Kidney (tissue), 14 donors: ENCODE data around the gene PTPRF. TPM values are rescaled to one million over a fixed set of nuclear protein-coding genes. Genes with fewer than 3 reads are reported as not detected.

Source experiments
- DNase-seq, 5 donors: peaks; one replicate each; pipeline ENCODE4 v3.0.0-alpha.2; 2013 to 2020
- FAIRE-seq: peaks from 2 replicates; lab custom pipeline; 2012; peaks lifted over from hg19 to GRCh38; lab: Jason Lieb, UNC
- H3K27ac ChIP-seq, 2 donors: one replicate each; pipeline ENCODE4 v1.7.0; 2013; ENCODE audit warnings: low read depth in 2 of 2, low read length in 2 of 2, inconsistent platforms in 1 of 2
- H3K27me3 ChIP-seq: one replicate; pipeline ENCODE4 v1.7.1; 2013; ENCODE audit warnings: low read length, inconsistent platforms; ENCODE audit not compliant: control insufficient read depth, insufficient read depth
- H3K36me3 ChIP-seq, 3 donors: one replicate each; pipeline versions ENCODE4 v1.7.0 to v1.7.1; 2013; ENCODE audit warnings: low read length in 3 of 3, control low read depth in 1 of 3, inconsistent platforms in 1 of 3; ENCODE audit not compliant: insufficient read depth in 3 of 3, control insufficient read depth in 2 of 3
- H3K4me1 ChIP-seq, 3 donors: one replicate each; pipeline versions ENCODE4 v1.7.0 to v1.7.1; 2013; ENCODE audit warnings: low read length in 3 of 3, inconsistent platforms in 1 of 3, low read depth in 1 of 3; ENCODE audit not compliant: control insufficient read depth in 2 of 3, insufficient read depth in 2 of 3
- H3K4me3 ChIP-seq, 3 donors: one replicate each; pipeline versions ENCODE4 v1.7.0 to v1.8.1; 2013; ENCODE audit warnings: low read length in 3 of 3, control low read depth in 1 of 3, inconsistent platforms in 1 of 3
- H3K9ac ChIP-seq, 3 donors: one replicate each; pipeline versions ENCODE4 v1.7.0 to v1.7.1; 2013; ENCODE audit warnings: low read length in 3 of 3, control low read depth in 1 of 3, inconsistent platforms in 1 of 3
- H3K9me3 ChIP-seq, 3 donors: one replicate each; pipeline versions ENCODE4 v1.7.0 to v1.7.1; 2013; ENCODE audit warnings: low read length in 3 of 3, control low read depth in 1 of 3, inconsistent platforms in 1 of 3; ENCODE audit not compliant: control insufficient read depth in 2 of 3, insufficient read depth in 1 of 3
- intact Hi-C: fragments of 100-400 bp; cut with DNase I; formaldehyde crosslinking; loops from one replicate; pipeline ENCODE4 v1.11.1; 2022
- polyA plus RNA-seq: library from polyadenylated mRNA; stranded (reverse); fragments of 350-450 nt; fragmentation: Illumina TruSeq; extraction: RNeasy Lipid Tissue Mini Kit (QIAGEN cat#74804); gene quantifications from one replicate; pipeline ENCODE4 v1.2.3, GENCODE V29; 2014; ENCODE audit warnings: low read depth, low replicate concordance; ENCODE audit not compliant: insufficient read depth
- total RNA-seq: library from RNA; stranded (reverse); fragmentation: NEBNext Ultra II Directional; extraction: Animal tissue kit (Norgen Biotek cat#: 25700); gene quantifications from one replicate; pipeline ENCODE4 v1.2.1, GENCODE V29; 2021
- TF ChIP-seq, protein P1 (sequence below): IDR thresholded peaks from 3 replicates; pipeline ENCODE4 v1.5.1; 2012; ENCODE audit warnings: mild to moderate bottlenecking, moderate library complexity, borderline replicate concordance; ENCODE audit not compliant: insufficient read depth; ENCODE audit errors: extremely low read depth
- donor health status: control.
- donor health status: control.
- donor health status: control.
- donor health status: control.
- donor health status: control.
- donor health status: DM: yes; HTN: yes; CAD: no.
- donor health status: Normal renal cell carcinoma (clear cell type).

The PTPRF gene
- total and polyA plus RNA-seq, 2 donors from 2014 or later, result 39.5 to 197 TPM

DNA sequence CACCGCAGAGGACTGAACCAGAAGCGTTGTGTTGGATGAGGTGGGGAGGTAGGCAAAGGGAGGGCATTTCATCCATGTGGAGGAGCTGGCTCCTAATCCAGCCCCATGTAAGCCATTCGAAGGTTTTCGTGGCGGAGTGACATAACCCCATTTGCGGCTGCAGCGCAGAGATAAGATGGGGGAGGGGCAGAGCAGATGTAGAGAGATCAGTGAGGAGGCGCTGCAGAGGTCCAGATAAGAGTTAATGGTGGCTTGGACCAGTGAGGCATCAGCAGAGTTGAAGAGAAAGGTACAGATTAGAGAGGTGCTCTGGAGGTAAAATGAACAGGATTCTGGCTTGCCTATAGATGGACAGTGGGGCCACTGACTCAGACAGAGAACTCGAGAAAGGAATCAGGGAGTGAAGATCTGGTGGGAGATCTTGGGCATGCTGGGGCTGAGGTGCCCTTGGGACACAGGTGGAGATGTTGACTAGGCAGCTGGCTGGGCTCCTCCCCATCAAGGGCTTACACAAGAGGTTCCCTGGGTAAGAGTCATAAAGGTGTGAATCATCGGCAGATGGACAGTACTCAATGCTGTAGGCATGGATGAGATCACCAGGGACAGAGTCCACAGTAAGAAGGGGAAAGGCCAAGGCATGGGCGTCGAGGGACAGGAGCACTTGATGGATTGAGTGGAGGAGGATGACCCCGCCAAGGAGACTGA, 7.8 kb upstream of the PTPRF start:
- no peaks in the 10 kb centered on the region for H3K36me3 ChIP-seq
- no peaks in the 10 kb centered on the region for H3K27me3 ChIP-seq
- TF ChIP-seq, protein P1, sequence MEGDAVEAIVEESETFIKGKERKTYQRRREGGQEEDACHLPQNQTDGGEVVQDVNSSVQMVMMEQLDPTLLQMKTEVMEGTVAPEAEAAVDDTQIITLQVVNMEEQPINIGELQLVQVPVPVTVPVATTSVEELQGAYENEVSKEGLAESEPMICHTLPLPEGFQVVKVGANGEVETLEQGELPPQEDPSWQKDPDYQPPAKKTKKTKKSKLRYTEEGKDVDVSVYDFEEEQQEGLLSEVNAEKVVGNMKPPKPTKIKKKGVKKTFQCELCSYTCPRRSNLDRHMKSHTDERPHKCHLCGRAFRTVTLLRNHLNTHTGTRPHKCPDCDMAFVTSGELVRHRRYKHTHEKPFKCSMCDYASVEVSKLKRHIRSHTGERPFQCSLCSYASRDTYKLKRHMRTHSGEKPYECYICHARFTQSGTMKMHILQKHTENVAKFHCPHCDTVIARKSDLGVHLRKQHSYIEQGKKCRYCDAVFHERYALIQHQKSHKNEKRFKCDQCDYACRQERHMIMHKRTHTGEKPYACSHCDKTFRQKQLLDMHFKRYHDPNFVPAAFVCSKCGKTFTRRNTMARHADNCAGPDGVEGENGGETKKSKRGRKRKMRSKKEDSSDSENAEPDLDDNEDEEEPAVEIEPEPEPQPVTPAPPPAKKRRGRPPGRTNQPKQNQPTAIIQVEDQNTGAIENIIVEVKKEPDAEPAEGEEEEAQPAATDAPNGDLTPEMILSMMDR, result no peak
- FAIRE-seq, result no peak
- no peak overlapping the region for H3K27ac ChIP-seq
- DNase-seq, result peak in 1 of 5 donors; percentile 11
- peaks cover 0 to 2% (median 0%) of the 10 kb centered on the region in 3 donors for H3K4me1 ChIP-seq
- no peaks in the 10 kb centered on the region for H3K9me3 ChIP-seq
- intact Hi-C loops, result no loop called here
- H3K9ac ChIP-seq, result no peak overlapping the region
- no peak overlapping the region for H3K4me3 ChIP-seq

DNA sequence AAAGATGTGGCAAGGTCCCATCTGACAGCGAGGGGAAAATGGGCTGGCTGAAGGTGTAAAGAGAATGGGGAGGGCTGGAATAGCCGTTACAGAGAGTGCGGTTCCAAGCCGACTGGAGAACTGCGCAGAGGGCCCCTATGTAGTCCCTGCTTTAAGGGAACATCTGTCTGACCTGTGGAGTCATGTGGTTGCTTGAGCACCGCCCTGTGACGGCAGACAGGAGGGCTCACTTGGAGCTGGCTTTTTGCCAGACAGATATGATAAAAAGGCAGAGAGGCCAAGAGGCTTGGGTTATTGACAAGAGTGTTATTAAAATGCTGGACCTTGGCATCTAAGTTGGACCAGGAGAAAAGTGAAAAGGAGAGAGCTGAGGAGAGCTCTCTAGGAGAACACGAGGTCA, 5.9 kb upstream of the PTPRF start:
- H3K27ac ChIP-seq, result no peak overlapping the region
- DNase-seq (no peak), FAIRE-seq (no peak)
- peaks cover 0 to 2% (median 0%) of the 10 kb centered on the region in 3 donors for H3K4me1 ChIP-seq
- intact Hi-C loops, result no loop called here
- no peaks in the 10 kb centered on the region for H3K27me3 ChIP-seq
- H3K4me3 ChIP-seq, result no peak overlapping the region
- TF ChIP-seq, protein P1, result no peak
- no peaks in the 10 kb centered on the region for H3K9me3 ChIP-seq
- no peaks in the 10 kb centered on the region for H3K36me3 ChIP-seq
- no peak overlapping the region for H3K9ac ChIP-seq

DNA sequence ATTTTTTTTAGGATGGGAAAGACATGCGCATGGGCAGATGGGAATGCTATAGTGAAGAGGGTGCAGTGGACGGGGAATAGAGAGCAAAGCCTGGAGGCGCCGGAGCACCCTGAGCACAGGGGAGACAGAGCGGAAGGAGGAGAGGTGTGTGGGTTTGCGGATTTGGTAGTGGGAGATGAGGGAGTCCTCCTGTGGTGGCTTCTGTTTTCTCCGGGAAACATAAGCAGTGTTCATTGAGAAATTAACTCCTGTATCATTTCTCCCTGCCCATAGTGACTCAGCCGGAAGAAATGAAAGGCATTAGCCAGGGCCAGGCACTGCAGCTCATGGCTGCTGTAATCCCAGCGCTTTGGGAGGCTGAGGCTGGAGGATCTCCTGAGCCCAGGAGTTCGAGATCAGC, 4.7 kb upstream of the PTPRF start:
- TF ChIP-seq, protein P1, result no peak
- DNase-seq, result no peak
- H3K27me3 ChIP-seq, result no peaks in the 10 kb centered on the region

More for the DNA sequence above, 4.7 kb upstream of the PTPRF start:
- Histone ChIP-seq H3K4me3 (no peak overlapping the region), H3K4me1 (peaks cover 0 to 4% (median 0%) of the 10 kb centered on the region in 3 donors), H3K9me3 (no peaks in the 10 kb centered on the region), H3K9ac (no peak overlapping the region), H3K27ac (no peak overlapping the region), H3K36me3 (no peaks in the 10 kb centered on the region)
- intact Hi-C loops, result no loop called here
- FAIRE-seq, result no peak
